Stimulated activated memory B cell treated with anti-CD40 and anti-IgM and Interleukin-4, amounts not matched to agents 10 μg/mL and 1 μg/mL and 100 μg/mL, for 72 hours (primary cell): Measurements from ENCODE around the gene ZNF148.

Experiments
- ATAC-seq: fragments of 150-1000 bp; cut with Tn5 transposase; 2 replicates; pipeline ENCODE4 v1.10.0; 2021
- H3K27ac Mint-ChIP-seq: one replicate; pipeline ENCODE4 v1.8.0; 2022; ENCODE audit warnings: mild to moderate bottlenecking, mixed read lengths
- H3K27me3 Mint-ChIP-seq: one replicate; pipeline ENCODE4 v1.8.0; 2022; ENCODE audit warnings: mixed read lengths
- H3K36me3 Mint-ChIP-seq: one replicate; pipeline ENCODE4 v1.8.0; 2022; ENCODE audit warnings: mixed read lengths
- H3K4me1 Mint-ChIP-seq: one replicate; pipeline ENCODE4 v1.8.0; 2022; ENCODE audit warnings: mixed read lengths
- H3K4me3 Mint-ChIP-seq: one replicate; pipeline ENCODE4 v1.8.0; 2022; ENCODE audit warnings: mild to moderate bottlenecking, moderate library complexity, mixed read lengths
- H3K9me3 Mint-ChIP-seq: one replicate; pipeline ENCODE4 v1.8.0; 2022; ENCODE audit warnings: mixed read lengths

Gene ZNF148

DNA sequence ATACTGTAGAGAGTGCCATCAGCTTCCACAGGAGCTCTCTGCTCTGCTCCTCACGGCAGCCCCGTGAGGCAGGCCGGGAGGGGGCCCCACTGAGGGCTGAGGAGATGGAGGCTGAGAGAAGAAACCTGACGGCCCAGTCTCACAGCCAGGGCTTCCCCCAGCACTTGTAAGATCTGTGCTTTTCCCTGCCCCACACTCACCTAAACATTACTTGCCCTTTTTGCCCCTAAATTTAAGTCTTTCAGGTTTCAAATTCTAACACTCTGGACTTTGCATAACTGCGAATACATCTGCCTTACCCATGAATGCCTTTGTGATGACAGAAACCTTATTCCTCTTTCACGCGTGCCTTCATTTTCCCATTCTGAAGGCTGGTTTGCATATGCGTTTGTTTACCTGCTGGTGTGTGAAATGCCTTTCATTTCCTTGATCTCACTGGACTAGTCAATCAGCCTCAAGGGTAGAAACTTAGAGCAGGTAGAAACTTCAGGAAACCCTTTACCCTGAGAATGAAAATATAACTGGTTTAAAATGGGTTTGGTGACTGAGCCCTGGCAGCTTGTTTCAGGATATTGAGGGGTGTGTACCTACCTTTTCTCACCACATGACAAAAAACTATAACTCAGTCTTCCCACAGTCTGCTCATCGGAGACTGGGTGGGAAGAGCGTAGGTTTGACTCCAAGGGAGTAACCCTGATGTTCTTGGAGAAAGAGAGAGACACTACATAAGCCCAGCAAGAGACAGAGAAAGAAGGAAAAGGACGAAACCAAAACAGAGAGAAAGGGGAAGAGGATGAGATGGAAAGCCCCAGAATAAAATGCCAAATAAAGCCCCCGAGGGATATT is 182.7 kb downstream of the ZNF148 start:
- Mint-ChIP-seq H3K4me3 (peak overlapping the region; percentile 55), H3K4me1 (peaks cover 14% of the 10 kb centered on the region), H3K27ac (peak overlapping the region; percentile 4), H3K36me3 (no peaks in the 10 kb centered on the region), H3K27me3 (no peaks in the 10 kb centered on the region), H3K9me3 (no peaks in the 10 kb centered on the region)
- ATAC-seq, result peak; percentile 64

DNA sequence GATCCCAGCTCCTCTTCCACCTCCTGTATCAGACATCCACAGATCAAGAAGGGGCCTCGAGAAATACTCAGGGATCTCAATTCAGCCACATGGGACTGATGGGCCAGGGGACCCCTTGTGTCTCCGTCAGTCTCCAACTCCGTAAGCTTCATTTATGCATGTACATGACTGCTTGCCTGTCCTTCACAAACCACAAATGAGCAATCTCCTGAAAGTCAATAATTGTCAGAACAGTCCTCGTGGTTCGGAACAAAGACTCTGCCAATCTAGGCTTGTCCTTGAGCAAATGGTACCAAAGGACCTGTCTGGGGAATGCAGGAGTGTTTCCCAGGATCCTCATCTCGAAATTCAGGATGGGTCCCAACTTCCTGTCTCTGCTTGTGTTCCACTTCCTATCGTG is 183.4 kb downstream of the ZNF148 start:
- H3K9me3 Mint-ChIP-seq, result no peaks in the 10 kb centered on the region
- peak overlapping the region; percentile 55 for H3K4me3 Mint-ChIP-seq
- no peaks in the 10 kb centered on the region for H3K27me3 Mint-ChIP-seq
- H3K27ac Mint-ChIP-seq, result peak overlapping the region; percentile 4
- H3K36me3 Mint-ChIP-seq, result no peaks in the 10 kb centered on the region
- no peak for ATAC-seq
- peaks cover 14% of the 10 kb centered on the region for H3K4me1 Mint-ChIP-seq

DNA sequence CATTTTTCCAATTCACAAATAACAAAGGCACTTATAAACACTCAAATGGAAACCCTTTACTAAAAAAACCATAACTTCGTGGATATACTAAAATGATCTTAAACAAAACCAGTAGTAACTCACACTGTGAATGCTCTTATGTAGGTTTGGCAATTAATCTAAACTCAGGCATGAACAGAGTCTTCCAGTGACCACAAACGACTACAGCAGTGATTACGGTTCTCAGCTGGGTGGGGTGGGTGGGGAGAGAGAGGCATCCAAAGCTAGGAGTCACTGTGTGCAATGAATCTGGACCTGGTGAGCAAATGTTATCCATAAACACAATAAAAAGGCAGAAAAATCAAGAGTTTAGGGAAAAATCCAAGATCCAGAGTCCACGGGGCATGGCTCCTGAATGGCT is 183.9 kb downstream of the ZNF148 start:
- H3K36me3 Mint-ChIP-seq, result no peaks in the 10 kb centered on the region
- H3K27ac Mint-ChIP-seq, result no peak overlapping the region
- H3K4me3 Mint-ChIP-seq, result no peak overlapping the region
- H3K9me3 Mint-ChIP-seq, result no peaks in the 10 kb centered on the region
- ATAC-seq, result no peak
- H3K27me3 Mint-ChIP-seq, result no peaks in the 10 kb centered on the region
- peaks cover 17% of the 10 kb centered on the region for H3K4me1 Mint-ChIP-seq

DNA sequence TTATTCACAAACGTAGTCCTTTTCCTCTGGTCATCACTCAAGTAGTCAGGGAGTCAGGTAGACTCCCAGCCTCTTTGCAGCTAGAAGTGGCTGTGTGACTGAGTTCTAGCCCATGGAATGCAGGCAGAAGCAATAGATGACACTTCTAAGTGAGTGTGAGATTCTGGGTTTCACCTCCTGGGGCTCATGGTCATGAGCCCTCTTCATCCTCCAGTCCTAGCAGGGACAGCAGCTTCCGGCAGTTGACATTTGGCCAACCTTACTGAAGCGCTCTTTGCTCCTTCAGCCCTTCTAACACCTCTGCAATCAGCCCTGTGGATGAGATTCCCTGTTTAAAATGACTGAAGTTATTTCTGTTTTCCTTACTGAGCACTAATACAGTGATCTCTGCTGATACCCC is 184.3 kb downstream of the ZNF148 start:
- peaks cover 21% of the 10 kb centered on the region for H3K4me1 Mint-ChIP-seq
- no peaks in the 10 kb centered on the region for H3K27me3 Mint-ChIP-seq
- no peak overlapping the region for H3K27ac Mint-ChIP-seq
- H3K4me3 Mint-ChIP-seq, result no peak overlapping the region
- no peaks in the 10 kb centered on the region for H3K36me3 Mint-ChIP-seq
- no peaks in the 10 kb centered on the region for H3K9me3 Mint-ChIP-seq
- no peak for ATAC-seq

DNA sequence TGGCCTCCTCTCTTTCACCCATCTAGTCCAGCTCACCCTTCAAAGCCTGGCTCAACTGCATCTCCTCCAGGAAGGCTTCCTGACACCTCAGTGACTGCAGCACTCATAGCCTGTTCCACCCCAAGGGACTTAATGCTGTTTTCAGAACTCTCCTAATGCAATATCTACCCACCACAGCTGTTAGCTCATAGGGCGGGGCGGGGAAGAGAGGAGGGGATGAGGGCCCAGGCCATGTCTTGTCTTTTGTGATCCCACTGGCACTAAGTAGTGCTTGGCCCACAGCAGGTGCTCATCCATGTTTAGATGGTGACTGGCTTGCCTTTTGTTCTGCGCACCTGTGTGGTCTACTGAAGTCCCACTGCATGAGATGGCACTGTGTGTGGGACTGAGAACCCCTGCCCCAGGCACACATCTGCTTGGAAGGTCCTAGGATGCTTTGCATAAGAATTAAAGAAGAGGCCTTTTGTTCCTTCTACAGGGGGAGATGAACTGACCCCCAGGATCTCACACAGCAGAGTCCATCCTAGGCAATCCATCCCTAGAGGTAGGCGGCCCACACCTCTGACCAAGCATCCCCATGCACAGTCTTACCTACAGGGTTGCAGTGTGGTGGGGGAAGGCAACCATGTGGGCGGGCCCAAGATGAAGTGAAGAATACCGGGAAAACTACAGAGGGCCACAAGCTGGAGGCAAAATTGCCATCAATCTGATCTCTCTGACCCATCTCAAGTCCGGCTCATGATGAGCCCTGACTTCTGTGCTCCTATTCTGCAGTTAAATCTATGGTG is 185.6 kb downstream of the ZNF148 start:
- Mint-ChIP-seq H3K9me3 (no peaks in the 10 kb centered on the region), H3K27ac (no peak overlapping the region), H3K36me3 (no peaks in the 10 kb centered on the region), H3K4me3 (no peak overlapping the region), H3K27me3 (no peaks in the 10 kb centered on the region), H3K4me1 (peaks cover 21% of the 10 kb centered on the region)
- no peak for ATAC-seq

DNA sequence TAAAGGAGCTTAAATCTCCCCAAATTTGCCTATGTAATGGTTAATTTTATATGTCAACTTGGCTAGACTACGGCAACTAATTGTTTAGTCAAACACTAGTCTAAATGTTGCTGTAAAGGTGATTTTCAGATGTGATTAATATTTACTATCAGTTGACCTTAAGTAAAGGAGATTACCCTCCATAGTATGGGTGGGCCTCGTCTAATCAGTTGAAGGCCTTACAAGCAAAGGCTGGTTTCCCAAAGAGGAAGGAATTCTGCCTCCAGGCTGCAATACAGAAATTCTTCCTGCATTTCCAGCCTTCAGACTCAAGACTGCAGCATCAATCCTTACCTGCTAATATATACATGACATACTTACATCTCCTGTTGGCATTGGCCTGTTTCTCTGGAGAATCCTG is 186.2 kb downstream of the ZNF148 start:
- H3K4me3 Mint-ChIP-seq, result no peak overlapping the region
- H3K27me3 Mint-ChIP-seq, result no peaks in the 10 kb centered on the region
- no peak overlapping the region for H3K27ac Mint-ChIP-seq
- peaks cover 21% of the 10 kb centered on the region for H3K4me1 Mint-ChIP-seq
- H3K36me3 Mint-ChIP-seq, result no peaks in the 10 kb centered on the region
- no peak for ATAC-seq
- H3K9me3 Mint-ChIP-seq, result no peaks in the 10 kb centered on the region

DNA sequence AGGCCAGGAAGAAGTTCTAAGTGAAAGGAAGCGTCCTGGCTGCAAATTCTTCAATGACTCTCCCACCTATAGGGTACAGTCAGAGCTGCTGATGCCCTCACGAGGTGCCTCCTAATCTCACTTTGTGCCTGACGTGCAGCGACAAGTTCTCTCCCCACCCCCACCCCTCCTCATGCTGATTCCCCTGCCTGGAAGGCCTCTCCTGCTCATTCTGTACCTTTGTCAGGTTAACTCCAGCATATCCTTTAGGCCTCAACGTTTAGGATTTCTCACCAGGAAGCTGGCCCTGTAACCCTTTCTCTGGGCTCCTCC is 187.6 kb downstream of the ZNF148 start:
- H3K4me1 Mint-ChIP-seq, result peaks cover 17% of the 10 kb centered on the region
- H3K27me3 Mint-ChIP-seq, result no peaks in the 10 kb centered on the region
- ATAC-seq, result no peak
- H3K27ac Mint-ChIP-seq, result no peak overlapping the region
- H3K9me3 Mint-ChIP-seq, result no peaks in the 10 kb centered on the region
- H3K36me3 Mint-ChIP-seq, result no peaks in the 10 kb centered on the region
- no peak overlapping the region for H3K4me3 Mint-ChIP-seq

DNA sequence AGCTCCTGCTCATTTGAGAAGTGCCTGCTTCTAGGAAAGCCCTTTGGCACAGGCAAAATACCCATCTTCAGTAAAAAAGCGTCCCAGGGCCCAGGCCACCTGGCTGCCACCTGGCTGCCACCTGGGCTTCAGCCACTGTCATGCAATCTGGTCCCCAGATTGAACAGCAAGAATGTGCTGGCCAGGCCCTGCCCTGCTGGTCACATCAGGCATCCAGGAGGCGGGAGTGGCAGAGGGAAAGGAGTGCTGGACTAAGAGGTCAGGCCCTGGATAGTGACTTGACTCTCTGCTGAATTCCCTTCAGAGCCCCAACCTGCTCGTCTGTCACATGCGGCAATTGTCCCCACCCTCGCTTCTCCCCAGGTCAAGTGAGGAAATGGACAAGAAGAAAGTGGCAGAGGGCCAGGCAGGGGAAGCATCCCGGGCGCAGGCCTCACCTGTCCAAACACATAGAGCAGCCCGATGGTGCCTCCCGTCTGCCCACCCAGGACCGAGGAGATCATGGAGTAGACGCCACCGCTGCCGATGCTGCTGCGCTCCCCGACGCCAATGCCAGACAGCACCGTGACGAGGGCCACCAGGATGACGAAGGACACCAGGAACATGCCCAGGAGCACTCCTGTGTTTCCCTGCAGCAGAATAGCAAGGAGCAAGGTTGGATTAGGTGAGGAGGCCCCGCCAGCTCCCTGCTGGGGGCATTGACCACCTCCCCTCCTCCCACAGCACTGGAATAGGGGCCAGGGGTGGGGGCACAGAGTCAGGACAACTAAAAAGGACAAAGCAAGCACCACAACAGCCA is 188.1 kb downstream of the ZNF148 start:
- Mint-ChIP-seq H3K9me3 (no peaks in the 10 kb centered on the region), H3K27me3 (no peaks in the 10 kb centered on the region), H3K4me3 (no peak overlapping the region), H3K36me3 (no peaks in the 10 kb centered on the region), H3K4me1 (peaks cover 12% of the 10 kb centered on the region), H3K27ac (no peak overlapping the region)
- no peak for ATAC-seq

DNA sequence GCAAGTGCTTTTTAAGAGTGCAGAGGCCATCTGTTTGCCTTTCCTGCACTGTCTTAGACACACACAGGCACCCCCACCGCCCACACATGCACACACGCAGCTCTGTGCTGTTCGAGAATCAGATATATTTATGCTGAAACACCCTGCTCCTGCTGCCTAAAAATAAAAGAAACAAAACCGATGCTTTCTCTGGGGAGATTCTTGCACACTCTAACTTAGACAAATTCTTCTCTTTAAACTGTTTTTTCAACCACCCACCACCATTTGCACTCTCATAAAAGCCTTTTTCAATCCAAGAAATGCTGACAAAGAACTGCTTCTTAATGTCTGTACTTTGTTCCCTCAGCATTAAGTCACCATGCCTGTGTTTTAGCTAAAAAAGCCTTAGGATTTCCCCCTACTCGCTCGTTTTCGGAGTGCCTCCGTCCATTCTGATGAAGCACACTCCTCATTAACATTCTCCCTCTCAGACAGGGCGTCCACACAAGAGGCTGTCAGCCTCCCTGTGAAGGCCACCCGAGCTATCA is 188.8 kb downstream of the ZNF148 start:
- Mint-ChIP-seq H3K36me3 (no peaks in the 10 kb centered on the region), H3K27me3 (no peaks in the 10 kb centered on the region), H3K27ac (no peak overlapping the region), H3K9me3 (no peaks in the 10 kb centered on the region), H3K4me3 (no peak overlapping the region), H3K4me1 (peaks cover 8% of the 10 kb centered on the region)
- no peak for ATAC-seq

DNA sequence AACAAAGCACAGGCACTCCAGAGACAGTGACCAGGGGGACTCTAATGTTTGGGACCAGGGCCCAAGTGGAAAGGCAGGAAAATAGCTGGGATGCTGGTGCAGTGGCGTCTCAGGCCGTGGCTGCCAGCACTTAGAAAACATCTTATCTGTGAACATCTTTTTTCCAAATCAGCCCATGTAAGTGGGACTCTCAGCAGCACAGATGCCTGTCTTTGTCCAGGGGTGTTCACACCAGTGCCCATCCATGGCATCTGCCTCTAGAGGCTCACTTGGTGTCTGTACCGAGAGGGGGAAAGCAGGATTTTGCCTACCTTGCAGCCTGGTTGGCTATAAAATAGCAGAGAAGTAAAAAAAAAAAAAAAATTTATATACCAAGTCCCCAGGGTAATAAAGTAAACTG is 189.3 kb downstream of the ZNF148 start:
- Mint-ChIP-seq H3K4me3 (no peak overlapping the region), H3K9me3 (no peaks in the 10 kb centered on the region), H3K27ac (no peak overlapping the region), H3K4me1 (peaks cover 8% of the 10 kb centered on the region), H3K27me3 (no peaks in the 10 kb centered on the region), H3K36me3 (no peaks in the 10 kb centered on the region)
- ATAC-seq, result no peak

DNA sequence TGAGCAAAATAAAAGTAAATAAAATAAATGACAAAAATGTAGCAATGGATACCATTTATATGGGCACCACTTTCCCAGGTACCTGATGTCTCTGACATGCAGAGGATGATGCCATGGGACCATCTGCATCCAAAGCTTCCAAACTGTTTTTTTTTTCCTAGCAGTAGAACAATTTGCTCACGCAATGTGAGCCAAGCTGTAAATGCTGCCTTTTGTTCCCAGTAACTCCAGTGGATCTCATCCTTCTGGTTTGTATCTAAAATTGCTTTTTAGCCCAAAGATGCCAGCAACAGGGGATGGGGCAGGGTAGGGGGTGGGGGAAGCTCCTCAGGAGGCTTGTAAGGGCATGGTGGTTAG is 195.3 kb downstream of the ZNF148 start:
- Mint-ChIP-seq H3K36me3 (no peaks in the 10 kb centered on the region), H3K9me3 (no peaks in the 10 kb centered on the region), H3K4me1 (peaks cover 10% of the 10 kb centered on the region), H3K27me3 (no peaks in the 10 kb centered on the region), H3K4me3 (no peak overlapping the region), H3K27ac (no peak overlapping the region)
- ATAC-seq, result no peak

DNA sequence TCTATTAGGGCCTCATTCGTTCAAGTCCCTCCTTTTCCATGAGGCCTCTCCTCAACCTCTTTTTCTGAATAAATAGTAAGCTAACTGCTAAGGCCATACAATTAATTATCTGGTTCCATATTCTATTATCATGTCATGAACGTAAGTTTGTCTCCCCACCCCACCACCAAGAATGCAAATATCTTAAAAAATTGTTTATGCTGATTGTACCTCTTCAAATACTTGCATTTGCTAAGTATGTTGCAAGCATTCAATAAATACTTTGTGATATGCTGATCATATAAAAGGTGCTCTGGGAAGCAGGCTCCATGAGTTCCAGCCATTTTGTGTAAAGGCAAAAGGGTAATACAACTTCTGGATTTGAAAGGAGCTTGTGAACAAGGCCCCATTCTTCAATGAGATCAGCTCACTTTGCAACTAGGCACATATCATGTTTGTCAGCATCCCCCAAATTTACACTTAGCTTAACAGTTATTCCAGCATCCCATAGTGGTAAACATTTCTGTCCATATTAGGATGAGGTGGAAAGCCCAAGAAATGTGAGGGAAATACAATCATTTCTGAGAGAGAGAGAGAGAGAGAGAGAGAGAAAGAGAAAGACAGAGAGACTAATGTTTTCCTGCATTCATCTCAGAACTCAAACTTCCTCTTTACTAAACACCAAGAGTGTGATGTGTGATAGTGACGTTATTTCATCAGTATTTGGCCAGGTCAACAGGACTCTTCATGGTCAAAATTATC is 195.8 kb downstream of the ZNF148 start:
- peak overlapping the region; percentile 47 for H3K27ac Mint-ChIP-seq
- H3K36me3 Mint-ChIP-seq, result no peaks in the 10 kb centered on the region
- peaks cover 10% of the 10 kb centered on the region for H3K4me1 Mint-ChIP-seq
- no peak for ATAC-seq
- peaks cover 4% of the 10 kb centered on the region for H3K9me3 Mint-ChIP-seq
- H3K4me3 Mint-ChIP-seq, result no peak overlapping the region
- no peaks in the 10 kb centered on the region for H3K27me3 Mint-ChIP-seq

DNA sequence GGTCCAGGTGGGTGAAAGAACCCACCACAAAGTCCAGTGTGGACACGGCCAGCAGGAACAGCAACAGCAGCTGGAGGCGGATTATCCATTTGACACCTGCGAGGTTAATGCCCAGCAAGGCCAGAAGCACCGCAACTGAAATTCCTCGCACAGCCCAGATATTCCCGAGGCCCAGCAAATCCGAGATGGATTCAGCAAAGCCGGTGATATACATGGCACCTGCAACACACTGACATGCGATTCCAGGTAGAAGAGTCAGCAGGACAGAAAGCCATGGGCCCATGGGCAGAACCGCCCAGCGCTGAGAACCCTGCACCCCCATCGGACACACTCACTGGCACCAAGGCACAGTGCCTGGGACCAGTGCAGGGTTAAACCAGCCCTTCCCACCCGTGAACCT is 197.4 kb downstream of the ZNF148 start:
- H3K4me1 Mint-ChIP-seq, result peaks cover 10% of the 10 kb centered on the region
- no peak for ATAC-seq
- no peaks in the 10 kb centered on the region for H3K27me3 Mint-ChIP-seq
- H3K36me3 Mint-ChIP-seq, result peaks cover 14% of the 10 kb centered on the region
- H3K4me3 Mint-ChIP-seq, result no peak overlapping the region
- no peak overlapping the region for H3K27ac Mint-ChIP-seq
- H3K9me3 Mint-ChIP-seq, result peaks cover 11% of the 10 kb centered on the region
